ENCODE data around the gene HDGFL3. TPM values are rescaled to one million over a fixed set of nuclear protein-coding genes. Genes with fewer than 3 reads are reported as not detected.
A peak's percentile ranks its signal among the peaks of the same experiment; 100 is the strongest.
"Not testable (repeated sequence)": the region's sequence is repeated elsewhere in the genome, so short reads cannot be mapped to it uniquely, and the experiment has no call there.

Gene HDGFL3
- total RNA-seq: 6.5 TPM

DNA sequence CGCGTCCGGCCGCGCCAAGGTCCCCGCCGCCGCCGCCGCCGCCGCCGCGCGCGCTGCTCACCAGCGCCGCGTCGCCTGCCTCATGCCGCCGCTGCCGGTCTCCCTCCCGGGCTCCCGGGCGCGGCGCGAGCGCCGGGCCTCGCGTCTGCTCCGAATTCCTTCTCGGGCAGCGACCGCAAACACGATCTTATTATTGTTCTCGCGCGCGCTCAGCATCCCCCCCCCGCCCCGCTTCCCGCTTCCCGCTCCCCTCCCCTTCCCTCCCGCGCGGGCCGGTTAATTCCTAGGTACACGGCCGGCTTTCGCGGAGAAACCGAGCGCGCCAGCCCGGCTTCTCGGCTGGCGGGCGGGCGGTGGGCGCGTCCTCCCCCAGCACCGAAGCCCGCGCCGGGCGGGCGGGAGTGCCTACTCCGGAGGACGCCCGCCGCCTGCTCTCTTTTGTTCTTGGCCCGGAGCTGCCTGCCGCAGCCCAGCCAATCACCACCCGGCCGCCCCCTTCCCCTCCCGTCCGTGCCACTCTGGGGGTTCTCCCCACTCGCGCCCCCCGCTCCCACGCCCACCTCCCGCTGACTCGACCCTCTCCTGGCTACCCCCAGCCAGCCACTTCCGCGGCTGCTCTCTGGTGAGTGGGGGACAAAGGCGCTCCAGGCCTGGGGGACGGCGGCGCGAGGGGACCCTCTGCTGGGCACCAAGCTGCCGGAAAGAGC is at the start of gene HDGFL3:
HDGFL3 (minus strand) TSS at position 164 of the 707 bp plus-strand sequence. CDS start 409 bp downstream, outside the sequence.
- Histone ChIP-seq H3K4me1 (ENCODE audit: insufficient read depth, low read length) (peaks cover 12% of the 10 kb centered on the region), H3K27me3 (ENCODE audit: insufficient read depth, low read length) (peaks cover 33% of the 10 kb centered on the region), H3K4me3 (ENCODE audit: low read length) (peak within 1 kb of the TSS; percentile 51), H3K9me3 (ENCODE audit: low read depth, low read length) (no peaks in the 10 kb centered on the region)

DNA sequence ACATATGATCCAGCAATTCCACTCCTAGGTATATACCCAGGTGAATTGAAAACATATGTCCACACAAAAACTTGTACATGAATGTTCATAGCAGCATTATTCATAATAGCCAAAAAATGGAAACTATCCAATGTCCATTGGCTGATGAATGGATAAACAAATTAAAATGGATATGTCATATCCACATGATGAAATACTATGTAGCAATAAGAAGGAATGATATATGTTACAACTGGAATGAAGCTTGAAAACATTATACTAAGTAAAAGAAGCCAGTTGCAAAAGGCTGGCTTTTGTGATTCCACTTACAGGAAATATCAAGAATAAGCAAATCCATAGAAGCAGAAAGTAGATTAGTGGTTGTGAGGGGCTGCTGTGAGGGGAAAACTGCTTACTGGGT is 43.2 kb upstream of the HDGFL3 start:
- H3K4me1 ChIP-seq (ENCODE audit: insufficient read depth, low read length): no peaks in the 10 kb centered on the region
- no peaks in the 10 kb centered on the region for H3K9me3 ChIP-seq (ENCODE audit: low read depth, low read length)
- H3K27me3 ChIP-seq (ENCODE audit: insufficient read depth, low read length): peaks cover 12% of the 10 kb centered on the region
- no peak overlapping the region for H3K4me3 ChIP-seq (ENCODE audit: low read length)

DNA sequence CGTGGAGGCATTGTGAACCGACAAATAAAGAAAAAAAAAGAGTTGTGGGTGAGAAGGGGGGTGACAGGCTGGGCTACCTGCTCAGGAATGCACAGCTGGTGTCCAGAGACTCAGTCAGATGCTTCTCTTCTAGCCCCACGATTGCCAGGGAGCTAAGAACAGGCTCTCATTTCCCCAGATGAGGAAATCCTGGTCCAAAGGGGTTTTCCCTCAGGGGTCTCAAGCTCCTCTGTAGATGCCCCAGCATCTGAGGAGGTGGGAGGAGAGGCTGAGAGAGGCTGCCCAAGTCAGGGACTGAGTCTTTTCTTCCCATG is 41.4 kb upstream of the HDGFL3 start:
- H3K4me3 ChIP-seq (ENCODE audit: low read length): no peak overlapping the region
- no peaks in the 10 kb centered on the region for H3K9me3 ChIP-seq (ENCODE audit: low read depth, low read length)
- H3K27me3 ChIP-seq (ENCODE audit: insufficient read depth, low read length): peaks cover 12% of the 10 kb centered on the region
- H3K4me1 ChIP-seq (ENCODE audit: insufficient read depth, low read length): no peaks in the 10 kb centered on the region

DNA sequence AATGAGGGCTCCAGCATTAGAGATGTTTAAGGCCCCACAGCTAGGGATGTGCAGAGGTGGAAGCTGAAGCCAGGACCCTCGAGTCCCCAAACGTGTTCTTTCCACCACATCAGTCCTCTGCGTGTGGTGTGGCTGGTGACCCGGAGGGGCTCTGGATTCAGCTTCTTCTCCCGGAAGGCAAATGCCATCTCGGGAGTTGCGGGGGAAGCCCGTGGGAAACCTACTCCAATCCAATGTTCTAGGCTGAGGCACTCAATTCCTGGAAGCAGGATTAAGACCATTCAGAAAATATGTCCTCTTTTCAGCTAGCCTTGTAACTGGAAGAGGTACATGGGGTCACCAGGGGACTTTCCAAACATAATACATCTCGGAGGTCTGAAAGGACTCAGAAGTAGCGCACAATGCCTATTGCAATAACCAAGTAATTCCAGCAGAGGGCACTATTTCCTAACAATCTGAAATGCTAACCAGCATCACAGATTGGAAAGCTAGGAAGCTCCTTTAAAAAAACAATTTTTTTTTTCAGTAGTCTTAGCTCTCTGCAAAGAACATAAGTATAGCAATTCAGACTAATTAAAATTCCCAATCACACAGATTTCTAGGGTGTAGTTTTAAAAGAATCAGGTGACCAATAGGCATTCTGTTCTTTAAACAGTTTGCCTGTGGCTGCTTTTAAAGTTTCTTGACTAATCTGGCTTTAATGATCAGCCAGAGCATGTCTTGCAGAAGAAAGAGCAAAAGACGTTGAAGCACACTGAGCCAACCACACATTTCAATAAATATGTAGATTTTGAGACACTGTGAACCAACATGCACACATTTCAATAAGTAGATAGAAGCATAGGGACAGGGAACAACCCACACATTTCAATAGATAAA is 40.8 kb upstream of the HDGFL3 start:
- Histone ChIP-seq H3K4me1 (ENCODE audit: insufficient read depth, low read length) (no peaks in the 10 kb centered on the region), H3K27me3 (ENCODE audit: insufficient read depth, low read length) (peaks cover 12% of the 10 kb centered on the region), H3K4me3 (ENCODE audit: low read length) (no peak overlapping the region), H3K9me3 (ENCODE audit: low read depth, low read length) (no peaks in the 10 kb centered on the region)

DNA sequence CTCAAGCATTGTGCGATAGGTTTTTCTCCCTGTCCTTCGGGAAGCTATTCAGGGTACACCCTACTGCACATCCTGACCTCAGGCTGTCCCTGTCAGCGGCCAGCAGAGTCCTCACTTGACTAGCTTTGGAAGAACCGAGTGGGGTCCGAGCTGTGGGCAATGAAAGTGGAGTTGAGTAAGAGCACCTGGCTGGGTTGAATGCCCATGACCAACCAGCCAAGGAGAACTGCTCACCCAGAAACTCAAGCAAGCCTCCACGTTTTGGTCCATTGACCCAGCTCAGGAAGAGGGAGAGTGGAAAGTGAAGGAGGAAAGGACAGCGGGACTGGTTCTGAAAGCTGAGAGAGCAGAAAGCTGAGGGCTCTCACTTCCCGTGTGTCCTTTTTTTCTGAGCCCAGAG is 36.0 kb upstream of the HDGFL3 start:
- no peak overlapping the region for H3K4me3 ChIP-seq (ENCODE audit: low read length)
- H3K27me3 ChIP-seq (ENCODE audit: insufficient read depth, low read length): peaks cover 16% of the 10 kb centered on the region
- no peaks in the 10 kb centered on the region for H3K4me1 ChIP-seq (ENCODE audit: insufficient read depth, low read length)
- H3K9me3 ChIP-seq (ENCODE audit: low read depth, low read length): no peaks in the 10 kb centered on the region

DNA sequence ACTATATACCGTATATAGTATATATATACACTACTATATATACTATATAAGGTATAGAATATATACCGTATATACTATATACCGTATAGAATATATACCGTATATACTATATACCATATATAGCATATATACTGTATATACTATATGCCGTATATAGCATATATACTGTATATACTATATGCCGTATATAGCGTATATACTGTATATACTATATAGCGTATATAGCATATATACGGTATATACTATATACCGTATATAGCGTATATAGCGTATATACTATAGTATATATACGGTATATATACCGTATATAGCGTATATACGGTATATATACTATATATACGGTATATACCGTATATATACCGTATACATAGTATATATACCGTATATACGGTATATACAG is 22.6 kb upstream of the HDGFL3 start:
- no peaks in the 10 kb centered on the region for H3K4me1 ChIP-seq (ENCODE audit: insufficient read depth, low read length)
- peaks cover 1% of the 10 kb centered on the region for H3K27me3 ChIP-seq (ENCODE audit: insufficient read depth, low read length)
- H3K4me3 ChIP-seq (ENCODE audit: low read length): no peak overlapping the region
- no peaks in the 10 kb centered on the region for H3K9me3 ChIP-seq (ENCODE audit: low read depth, low read length)

DNA sequence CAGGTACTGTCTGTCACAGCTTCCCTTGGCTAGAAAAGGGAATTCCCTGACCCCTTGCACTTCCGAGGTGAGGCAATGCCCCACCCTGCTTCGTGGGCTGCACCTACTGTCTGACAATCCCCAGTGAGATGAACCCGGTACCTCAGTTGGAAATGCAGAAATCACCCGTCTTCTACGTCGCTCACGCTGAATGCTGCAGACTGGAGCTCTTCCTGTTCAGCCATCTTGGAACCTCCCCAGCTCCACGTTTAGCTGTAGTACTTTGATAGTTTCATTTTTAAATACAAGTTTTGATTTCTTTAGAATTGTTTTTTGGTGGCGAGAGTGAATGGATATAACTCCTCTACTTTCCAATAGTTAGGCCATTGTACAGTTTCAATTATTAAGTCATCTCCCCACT is 17.8 kb upstream of the HDGFL3 start:
- Histone ChIP-seq H3K27me3 (ENCODE audit: insufficient read depth, low read length) (peaks cover 1% of the 10 kb centered on the region), H3K4me3 (ENCODE audit: low read length) (no peak overlapping the region), H3K4me1 (ENCODE audit: insufficient read depth, low read length) (no peaks in the 10 kb centered on the region), H3K9me3 (ENCODE audit: low read depth, low read length) (no peaks in the 10 kb centered on the region)

DNA sequence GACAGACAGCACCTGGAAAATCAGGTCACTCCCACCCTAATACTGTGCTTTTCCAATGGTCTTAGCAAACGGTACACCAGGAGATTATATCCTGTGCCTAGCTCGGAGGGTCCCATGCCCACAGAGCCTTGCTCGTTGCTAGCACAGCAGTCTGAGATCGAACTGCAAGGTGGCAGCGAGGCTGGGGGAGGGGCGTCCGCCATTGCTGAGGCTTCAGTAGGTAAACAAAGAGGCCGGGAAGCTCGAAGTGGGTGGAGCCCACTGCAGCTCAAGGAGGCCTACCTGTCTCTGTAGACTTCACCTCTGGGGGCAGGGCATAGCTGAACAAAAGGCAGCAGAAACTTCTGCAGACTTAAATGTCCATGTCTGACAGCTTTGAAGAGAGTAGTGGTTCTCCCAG is 14.2 kb upstream of the HDGFL3 start:
- not testable (repeated sequence) for H3K27me3 ChIP-seq (ENCODE audit: insufficient read depth, low read length); H3K9me3 ChIP-seq (ENCODE audit: low read depth, low read length); H3K4me3 ChIP-seq (ENCODE audit: low read length); H3K4me1 ChIP-seq (ENCODE audit: insufficient read depth, low read length)

DNA sequence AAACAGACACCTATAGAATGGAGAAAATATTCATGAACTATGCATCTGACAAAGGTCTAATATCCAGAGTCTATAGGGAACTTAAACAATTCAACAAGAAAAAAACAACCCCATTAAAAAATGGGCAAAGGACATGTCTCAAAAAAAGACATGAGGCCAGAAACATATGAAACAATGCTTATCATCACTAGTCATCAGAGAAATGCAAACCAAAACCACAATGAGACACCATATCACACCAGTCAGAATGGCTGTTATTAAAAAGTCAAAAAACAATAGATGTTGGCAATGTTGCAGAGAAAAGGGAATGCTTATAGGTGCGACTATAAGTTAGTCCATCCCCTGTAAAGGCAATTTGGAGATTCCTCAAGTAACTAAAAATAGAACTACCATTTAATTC is 11.4 kb upstream of the HDGFL3 start:
- Histone ChIP-seq H3K4me1 (ENCODE audit: insufficient read depth, low read length) (no peaks in the 10 kb centered on the region), H3K4me3 (ENCODE audit: low read length) (no peak overlapping the region), H3K27me3 (ENCODE audit: insufficient read depth, low read length) (peaks cover 6% of the 10 kb centered on the region), H3K9me3 (ENCODE audit: low read depth, low read length) (no peaks in the 10 kb centered on the region)

DNA sequence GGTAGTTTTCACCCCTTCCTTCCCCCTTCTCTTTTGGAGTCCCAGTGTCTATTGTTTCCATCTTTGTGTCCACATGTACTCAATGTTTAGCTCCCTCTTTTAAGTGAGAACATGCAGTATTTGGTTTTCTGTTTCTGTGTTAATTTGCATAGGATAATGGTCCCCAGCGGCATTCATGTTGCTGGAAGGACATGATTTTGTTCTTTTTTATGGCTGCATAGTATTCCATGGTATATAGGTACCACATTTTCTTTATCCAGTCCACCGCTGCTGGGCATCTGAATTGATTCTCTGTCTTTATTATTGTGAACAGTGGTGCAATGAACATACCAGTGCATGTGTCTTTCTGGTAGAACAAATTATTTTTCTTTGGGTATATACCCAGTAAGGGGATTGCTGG is 7.7 kb upstream of the HDGFL3 start:
- peaks cover 6% of the 10 kb centered on the region for H3K27me3 ChIP-seq (ENCODE audit: insufficient read depth, low read length)
- H3K4me3 ChIP-seq (ENCODE audit: low read length): no peak overlapping the region
- H3K9me3 ChIP-seq (ENCODE audit: low read depth, low read length): no peaks in the 10 kb centered on the region
- H3K4me1 ChIP-seq (ENCODE audit: insufficient read depth, low read length): no peaks in the 10 kb centered on the region

DNA sequence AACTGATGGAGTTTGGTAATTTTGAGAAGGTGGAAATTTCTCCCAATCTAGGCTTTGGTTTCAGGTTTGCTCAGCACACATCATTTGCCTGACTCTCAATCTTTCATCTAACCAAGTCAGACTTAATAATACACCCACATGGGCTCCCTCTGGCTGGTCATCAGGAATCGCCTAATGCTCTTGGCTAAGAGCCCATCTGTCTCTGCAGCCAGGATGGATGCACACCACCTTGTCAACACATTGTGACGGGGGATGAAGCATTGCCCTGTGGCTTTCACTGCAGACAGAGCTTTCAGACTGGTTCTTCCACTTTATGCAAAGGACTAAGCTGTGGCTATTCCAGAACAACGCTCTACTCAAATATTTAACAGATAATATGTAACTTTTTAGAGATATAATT is 3.0 kb upstream of the HDGFL3 start:
- Histone ChIP-seq H3K4me1 (ENCODE audit: insufficient read depth, low read length) (peaks cover 12% of the 10 kb centered on the region), H3K4me3 (ENCODE audit: low read length) (no peak overlapping the region), H3K27me3 (ENCODE audit: insufficient read depth, low read length) (peaks cover 36% of the 10 kb centered on the region), H3K9me3 (ENCODE audit: low read depth, low read length) (no peaks in the 10 kb centered on the region)

DNA sequence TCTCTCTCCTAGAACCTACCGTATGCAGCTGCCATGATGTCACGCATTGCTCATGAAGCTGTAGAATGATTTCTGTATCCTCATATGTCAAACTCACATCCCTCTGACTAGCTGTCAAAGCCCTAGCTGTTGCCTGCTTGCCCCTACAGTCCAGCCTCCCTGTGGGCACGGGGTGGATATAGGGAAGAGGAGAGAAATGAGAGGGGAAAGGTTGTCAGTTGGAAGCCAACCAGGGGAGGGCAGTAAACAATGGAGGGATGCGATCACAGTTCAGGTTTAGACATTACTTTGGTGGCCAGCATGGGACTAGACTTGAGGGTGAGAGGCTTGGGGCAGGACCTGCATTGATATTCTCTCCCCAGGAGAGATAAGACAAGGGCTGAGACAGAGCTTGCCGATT is 1.7 kb upstream of the HDGFL3 start:
- Histone ChIP-seq H3K4me1 (ENCODE audit: insufficient read depth, low read length) (peaks cover 12% of the 10 kb centered on the region), H3K4me3 (ENCODE audit: low read length) (no peak overlapping the region), H3K27me3 (ENCODE audit: insufficient read depth, low read length) (peaks cover 33% of the 10 kb centered on the region), H3K9me3 (ENCODE audit: low read depth, low read length) (no peaks in the 10 kb centered on the region)

DNA sequence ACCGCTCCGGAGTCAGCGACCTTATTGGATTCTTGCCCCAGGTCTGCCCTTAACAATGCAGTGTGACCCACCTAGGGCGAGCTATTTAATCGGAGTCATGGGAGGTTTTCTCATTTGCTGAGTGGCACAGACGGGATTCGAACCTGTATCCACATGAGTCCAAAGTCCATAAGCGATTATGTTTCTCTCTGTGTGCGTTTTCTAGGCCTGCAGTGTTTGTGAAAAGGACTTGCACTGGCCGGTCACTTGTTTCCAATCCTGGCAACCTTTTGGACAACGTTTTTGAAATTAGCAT is 691 bp upstream of the HDGFL3 start:
- Histone ChIP-seq H3K4me3 (ENCODE audit: low read length) (peak overlapping the region; percentile 51), H3K27me3 (ENCODE audit: insufficient read depth, low read length) (peaks cover 33% of the 10 kb centered on the region), H3K4me1 (ENCODE audit: insufficient read depth, low read length) (peaks cover 12% of the 10 kb centered on the region), H3K9me3 (ENCODE audit: low read depth, low read length) (no peaks in the 10 kb centered on the region)

DNA sequence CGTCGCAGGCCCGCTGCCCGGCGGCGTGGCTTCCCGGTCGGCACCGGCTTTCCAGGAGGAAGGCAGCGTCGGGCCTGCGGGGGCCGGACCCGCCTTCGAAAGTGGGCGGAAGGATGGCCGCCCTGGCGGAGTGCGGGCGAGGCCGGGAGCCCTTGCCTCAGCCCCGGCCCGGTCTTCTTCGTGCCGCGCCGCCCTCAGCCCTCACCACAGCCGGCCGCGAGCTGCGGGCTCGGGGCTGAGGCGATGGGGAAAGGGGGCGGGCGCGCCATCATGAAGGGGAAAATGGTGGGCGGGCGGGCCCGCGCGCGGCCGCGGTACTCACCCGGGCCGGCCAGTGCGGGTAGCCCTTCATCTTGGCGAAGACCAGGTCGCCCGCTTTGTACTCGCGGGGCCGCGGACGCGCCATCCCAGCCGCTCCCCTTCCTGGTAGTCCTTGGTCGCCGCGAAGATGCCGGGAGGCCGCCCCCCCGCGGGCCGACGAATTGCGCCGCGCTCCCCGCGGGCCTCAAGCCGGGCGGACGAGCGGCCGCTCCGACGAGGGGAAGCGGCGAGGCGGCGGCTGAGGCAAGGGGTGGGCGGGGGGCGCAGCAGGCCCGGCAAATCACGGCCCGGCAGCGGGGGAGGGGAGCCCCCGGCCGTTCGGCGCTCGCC is 489 bp downstream of the HDGFL3 start:
- H3K4me1 ChIP-seq (ENCODE audit: insufficient read depth, low read length): peaks cover 12% of the 10 kb centered on the region
- H3K4me3 ChIP-seq (ENCODE audit: low read length): peak overlapping the region; percentile 51
- peaks cover 33% of the 10 kb centered on the region for H3K27me3 ChIP-seq (ENCODE audit: insufficient read depth, low read length)
- H3K9me3 ChIP-seq (ENCODE audit: low read depth, low read length): no peaks in the 10 kb centered on the region

DNA sequence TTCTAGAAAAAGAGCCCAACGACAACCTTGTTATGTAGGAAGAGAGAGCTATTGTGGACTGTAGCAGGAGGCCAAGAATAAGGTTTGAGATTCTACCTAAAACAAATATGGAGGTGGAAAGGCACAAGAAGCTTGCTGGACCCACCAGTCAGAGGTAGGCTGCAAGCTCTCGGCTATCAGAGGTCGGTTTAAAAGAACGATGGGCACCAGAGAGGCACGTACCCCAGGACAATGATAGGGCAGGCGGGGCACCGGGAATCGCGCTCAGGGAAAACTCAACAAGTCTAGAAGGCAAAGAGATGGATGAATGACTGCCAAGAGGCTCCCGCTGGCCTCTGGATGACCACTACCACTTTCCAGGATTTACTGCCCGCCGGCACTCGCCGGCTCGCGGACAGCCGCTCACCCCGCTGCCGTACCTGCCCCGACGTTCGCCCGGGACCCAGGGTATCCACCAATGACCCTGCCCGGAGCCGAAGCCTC is 1.1 kb downstream of the HDGFL3 start:
- Histone ChIP-seq H3K27me3 (ENCODE audit: insufficient read depth, low read length) (peaks cover 33% of the 10 kb centered on the region), H3K4me1 (ENCODE audit: insufficient read depth, low read length) (peaks cover 12% of the 10 kb centered on the region), H3K9me3 (ENCODE audit: low read depth, low read length) (no peaks in the 10 kb centered on the region), H3K4me3 (ENCODE audit: low read length) (peak overlapping the region; percentile 51)
